ENCODE data around the gene SELP. TPM values are rescaled to one million over a fixed set of nuclear protein-coding genes. Genes with fewer than 3 reads are reported as not detected.

Gene SELP
- total RNA-seq, 1 experiment from 2014 or later: not detected

- no peaks in the 10 kb centered on the region for H3K9me2 ChIP-seq (ENCODE audit: insufficient read depth)
- no peak for TF ChIP-seq EZH2 (IDR thresholded peaks at IDR 0.05; ENCODE audit: low read depth)
- TF ChIP-seq CTCF (conservative IDR thresholded peaks at IDR 0.05): no peak
- no peak for DNase-seq
- H3K4me2 ChIP-seq: no peak overlapping the region
- H3K79me2 ChIP-seq (ENCODE audit: low read depth): no peaks in the 10 kb centered on the region
- intact Hi-C loops (cut with micrococcal nuclease; ENCODE audit: unreplicated experiment): no loop called here
- no peak overlapping the region for H2AFZ ChIP-seq
- no peak overlapping the region for H3K27ac ChIP-seq
- BruUV-seq (replicated peaks): no TSS peak
- ChIA-PET POLR2A (ENCODE audit: unreplicated experiment) (no interaction called here), CTCF (no interaction called here)
- no peaks in the 10 kb centered on the region for H3F3A ChIP-seq (ENCODE audit: insufficient read depth, low read depth)
- no peaks in the 10 kb centered on the region for H3K27me3 ChIP-seq (ENCODE audit: insufficient read depth, low read depth)
- no peak overlapping the region for H3K4me3 ChIP-seq
- no peaks in the 10 kb centered on the region for H4K20me1 ChIP-seq (ENCODE audit: insufficient read depth)
- H3K9me3 ChIP-seq (ENCODE audit: insufficient read depth, low read depth): no peaks in the 10 kb centered on the region
- no peaks in the 10 kb centered on the region for H3K4me1 ChIP-seq (replicated peaks; ENCODE audit: insufficient read depth)
- H3K36me3 ChIP-seq (ENCODE audit: low read depth): no peaks in the 10 kb centered on the region
Measured at GRCh38 chr1:169620565-169620964, 9.4 kb downstream of the SELP start.

GRCh38 chr1:169618367-169618766, 11.6 kb downstream of the SELP start:
- no peaks in the 10 kb centered on the region for H3F3A ChIP-seq (ENCODE audit: insufficient read depth, low read depth)
- no peaks in the 10 kb centered on the region for H3K9me2 ChIP-seq (ENCODE audit: insufficient read depth)
- DNase-seq: no peak
- no peak for TF ChIP-seq EZH2 (IDR thresholded peaks at IDR 0.05; ENCODE audit: low read depth)
- TF ChIP-seq CTCF (conservative IDR thresholded peaks at IDR 0.05): no peak
- no peak overlapping the region for H3K27ac ChIP-seq
- ChIA-PET CTCF (no interaction called here), POLR2A (ENCODE audit: unreplicated experiment) (no interaction called here)
- no peaks in the 10 kb centered on the region for H3K36me3 ChIP-seq (ENCODE audit: low read depth)
- H3K4me3 ChIP-seq: no peak overlapping the region
- H3K9me3 ChIP-seq (ENCODE audit: insufficient read depth, low read depth): no peaks in the 10 kb centered on the region
- no peaks in the 10 kb centered on the region for H3K79me2 ChIP-seq (ENCODE audit: low read depth)
- intact Hi-C loops (cut with micrococcal nuclease; ENCODE audit: unreplicated experiment): no loop called here
- no TSS peak for BruUV-seq (replicated peaks)
- no peaks in the 10 kb centered on the region for H4K20me1 ChIP-seq (ENCODE audit: insufficient read depth)
- no peak overlapping the region for H3K4me2 ChIP-seq
- no peaks in the 10 kb centered on the region for H3K27me3 ChIP-seq (ENCODE audit: insufficient read depth, low read depth)
- H3K4me1 ChIP-seq (replicated peaks; ENCODE audit: insufficient read depth): no peaks in the 10 kb centered on the region
- no peak overlapping the region for H2AFZ ChIP-seq

GRCh38 chr1:169615803-169616202, 14.1 kb downstream of the SELP start:
- Histone ChIP-seq H3K4me1 (replicated peaks; ENCODE audit: insufficient read depth) (no peaks in the 10 kb centered on the region), H4K20me1 (ENCODE audit: insufficient read depth) (no peaks in the 10 kb centered on the region), H3F3A (ENCODE audit: insufficient read depth, low read depth) (no peaks in the 10 kb centered on the region), H3K27ac (no peak overlapping the region), H3K36me3 (ENCODE audit: low read depth) (no peaks in the 10 kb centered on the region), H3K9me3 (ENCODE audit: insufficient read depth, low read depth) (no peaks in the 10 kb centered on the region; the same call in 1 of the 2 replicates), H3K4me3 (no peak overlapping the region), H2AFZ (no peak overlapping the region), H3K79me2 (ENCODE audit: low read depth) (no peaks in the 10 kb centered on the region), H3K9me2 (ENCODE audit: insufficient read depth) (no peaks in the 10 kb centered on the region), H3K4me2 (no peak overlapping the region), H3K27me3 (ENCODE audit: insufficient read depth, low read depth) (no peaks in the 10 kb centered on the region)
- CTCF ChIA-PET: no interaction called here
- intact Hi-C loops (cut with micrococcal nuclease; ENCODE audit: unreplicated experiment): no loop called here
- no TSS peak for BruUV-seq (replicated peaks)
- POLR2A ChIA-PET (ENCODE audit: unreplicated experiment): no interaction called here
- no peak for TF ChIP-seq EZH2 (IDR thresholded peaks at IDR 0.05; ENCODE audit: low read depth)
- no peak for TF ChIP-seq CTCF (conservative IDR thresholded peaks at IDR 0.05)
- DNase-seq: no peak

Measured in PC-9 (cell line).